ENCODE data around the gene SIX3. TPM values are rescaled to one million over a fixed set of nuclear protein-coding genes. Genes with fewer than 3 reads are reported as not detected.

The SIX3 gene
- total RNA-seq, 4 donors from 2014 or later = not detected

GRCh38 chr2:44928483-44929158 lies 12.9 kb upstream of the SIX3 start:
- Histone ChIP-seq H3K27me3 (peaks cover 80 to 96% (median 86%) of the 10 kb centered on the region in 3 donors), H3K36me3 (no peaks in the 10 kb centered on the region), H3K9me3 (no peaks in the 10 kb centered on the region), H3K27ac (no peak overlapping the region), H3K4me1 (peaks cover 8 to 14% of the 10 kb centered on the region in 2 donors), H3K4me3 (peak overlapping the region; percentile 42 to 71 (median 47))
- in situ Hi-C loops (cut with MboI; ENCODE audit: low sequenced_read_pairs in 4 of 4) = loop anchor here in 1 of 4 donors (25.0 kb wide), 1 partner anchor 891 kb away; no protein-coding TSS in a partner anchor
- DNase-seq = no peak
- ATAC-seq = no peak
- intact Hi-C loops (cut with DNase I; ENCODE audit: low total_unique reads) = no loop called here
- TF ChIP-seq CTCF (IDR thresholded peaks at IDR 0.05 in 4 of 5, conservative IDR thresholded peaks at IDR 0.05 in 1 of 5) = no peak
- no peak for TF ChIP-seq POLR2A (IDR thresholded peaks at IDR 0.05)

GRCh38 chr2:44929159-44929734 lies 12.3 kb upstream of the SIX3 start:
- H3K4me1 ChIP-seq = peaks cover 8 to 20% of the 10 kb centered on the region in 2 donors
- DNase-seq (no peak), ATAC-seq (no peak)
- intact Hi-C loops (cut with DNase I; ENCODE audit: low total_unique reads) (no loop called here), in situ Hi-C loops (cut with MboI; ENCODE audit: low sequenced_read_pairs in 4 of 4) (loop anchor here in 1 of 4 donors (25.0 kb wide), 1 partner anchor 892 kb away; no protein-coding TSS in a partner anchor)
- H3K4me3 ChIP-seq = peak overlapping the region; percentile 42 to 71 (median 47)
- no peaks in the 10 kb centered on the region for H3K36me3 ChIP-seq
- TF ChIP-seq POLR2A (IDR thresholded peaks at IDR 0.05) (no peak), CTCF (IDR thresholded peaks at IDR 0.05 in 4 of 5, conservative IDR thresholded peaks at IDR 0.05 in 1 of 5) (no peak)
- no peaks in the 10 kb centered on the region for H3K9me3 ChIP-seq
- H3K27ac ChIP-seq = no peak overlapping the region
- peaks cover 85 to 96% (median 87%) of the 10 kb centered on the region in 3 donors for H3K27me3 ChIP-seq

- ATAC-seq (no peak), DNase-seq (no peak)
- H3K36me3 ChIP-seq = no peaks in the 10 kb centered on the region
- intact Hi-C loops (cut with DNase I; ENCODE audit: low total_unique reads) = no loop called here
- no peak overlapping the region for H3K4me3 ChIP-seq
- peaks cover 84 to 96% (median 90%) of the 10 kb centered on the region in 3 donors for H3K27me3 ChIP-seq
- H3K9me3 ChIP-seq = no peaks in the 10 kb centered on the region
- no peak for TF ChIP-seq POLR2A (IDR thresholded peaks at IDR 0.05)
- no peak for TF ChIP-seq CTCF (IDR thresholded peaks at IDR 0.05 in 4 of 5, conservative IDR thresholded peaks at IDR 0.05 in 1 of 5)
- H3K4me1 ChIP-seq = peaks cover 9 to 26% of the 10 kb centered on the region in 2 donors
- in situ Hi-C loops (cut with MboI; ENCODE audit: low sequenced_read_pairs in 4 of 4) = loop anchor here in 1 of 4 donors (25.0 kb wide), 1 partner anchor 893 kb away; no protein-coding TSS in a partner anchor
- no peak overlapping the region for H3K27ac ChIP-seq
These were observed 11.7 kb upstream of the SIX3 start for GRCh38 chr2:44929735-44930273.

- no peak overlapping the region for H3K27ac ChIP-seq
- in situ Hi-C loops (cut with MboI; ENCODE audit: low sequenced_read_pairs in 4 of 4) (loop anchor here in 1 of 4 donors (25.0 kb wide), 1 partner anchor 893 kb away; no protein-coding TSS in a partner anchor), intact Hi-C loops (cut with DNase I; ENCODE audit: low total_unique reads) (no loop called here)
- DNase-seq (no peak), ATAC-seq (no peak)
- H3K4me1 ChIP-seq = peaks cover 11 to 30% of the 10 kb centered on the region in 2 donors
- no peaks in the 10 kb centered on the region for H3K36me3 ChIP-seq
- H3K27me3 ChIP-seq = peaks cover 84 to 96% (median 91%) of the 10 kb centered on the region in 3 donors
- no peak overlapping the region for H3K4me3 ChIP-seq
- no peaks in the 10 kb centered on the region for H3K9me3 ChIP-seq
- TF ChIP-seq POLR2A (IDR thresholded peaks at IDR 0.05) (no peak), CTCF (IDR thresholded peaks at IDR 0.05 in 4 of 5, conservative IDR thresholded peaks at IDR 0.05 in 1 of 5) (no peak)
These were observed 11.0 kb upstream of the SIX3 start for GRCh38 chr2:44930274-44931197.
